Skeletal muscle tissue (tissue), 4 donors: ENCODE measurements around the gene EDC4. TPM values are rescaled to one million over a fixed set of nuclear protein-coding genes. Genes with fewer than 3 reads are reported as not detected.
"Not testable (repeated sequence)": the region's sequence is repeated elsewhere in the genome, so short reads cannot be mapped to it uniquely, and the experiment has no call there.

ENCODE experiments used
- H3K27ac ChIP-seq: one replicate; pipeline ENCODE4 v1.7.0; 2013; ENCODE audit warnings: mild to moderate bottlenecking, low read depth, low read length, inconsistent platforms
- H3K27me3 ChIP-seq, 3 donors: one replicate each; pipeline ENCODE4 v1.7.0; 2013; ENCODE audit warnings: low read length in 3 of 3; ENCODE audit not compliant: control insufficient read depth in 3 of 3, insufficient read depth in 3 of 3
- H3K36me3 ChIP-seq, 3 donors: one replicate each; pipeline ENCODE4 v1.7.0; 2013; ENCODE audit warnings: low read length in 3 of 3; ENCODE audit not compliant: control insufficient read depth in 3 of 3, insufficient read depth in 3 of 3
- H3K4me1 ChIP-seq, 3 donors: one replicate each; pipeline ENCODE4 v1.7.0; 2013; ENCODE audit warnings: low read length in 3 of 3, mild to moderate bottlenecking in 3 of 3; ENCODE audit not compliant: control insufficient read depth in 3 of 3, insufficient read depth in 3 of 3
- H3K4me3 ChIP-seq, 3 donors: one replicate each; pipeline ENCODE4 v1.7.0; 2013; ENCODE audit warnings: low read length in 3 of 3
- H3K9ac ChIP-seq, 3 donors: one replicate each; pipeline ENCODE4 v1.7.0; 2013; ENCODE audit warnings: low read length in 3 of 3, mild to moderate bottlenecking in 3 of 3, moderate library complexity in 2 of 3, low read depth in 1 of 3
- H3K9me3 ChIP-seq, 3 donors: one replicate each; pipeline ENCODE4 v1.7.0; 2013; ENCODE audit warnings: low read length in 3 of 3; ENCODE audit not compliant: control insufficient read depth in 3 of 3
- total RNA-seq: library from RNA; depleted of rRNA; stranded (reverse); fragments of >200 nt; gene quantifications from one replicate; pipeline ENCODE4 v1.2.3, GENCODE V29; 2014
- donor health status: Osteomylitis.

EDC4 gene
- 66.3 TPM for total RNA-seq

GRCh38 chr16:67872631-67873434 is at the start of gene EDC4:
Gene EDC4 (plus strand): TSS chr16:67873052. CDS start chr16:67873262, 210 bp downstream.
- H3K9ac ChIP-seq, result peak within 1 kb of the TSS; percentile 95 to 97 (median 96)
- H3K4me1 ChIP-seq, result peaks cover 34 to 45% (median 35%) of the 10 kb centered on the region in 3 donors
- H3K4me3 ChIP-seq, result peak within 1 kb of the TSS; percentile 88 to 93 (median 90)
- peaks cover 49 to 55% (median 51%) of the 10 kb centered on the region in 3 donors for H3K36me3 ChIP-seq
- no peaks in the 10 kb centered on the region for H3K9me3 ChIP-seq
- H3K27ac ChIP-seq, result peak within 1 kb of the TSS; percentile 73
- H3K27me3 ChIP-seq, result no peaks in the 10 kb centered on the region

- Histone ChIP-seq H3K4me3 (no peak overlapping the region), H3K36me3 (peaks cover 19 to 35% (median 29%) of the 10 kb centered on the region in 3 donors), H3K4me1 (no peaks in the 10 kb centered on the region), H3K9me3 (no peaks in the 10 kb centered on the region), H3K27ac (no peak overlapping the region), H3K27me3 (no peaks in the 10 kb centered on the region), H3K9ac (no peak overlapping the region)
Measured at GRCh38 chr16:67825119-67825518, 47.7 kb upstream of the EDC4 start.

- H3K9ac ChIP-seq, result no peak overlapping the region
- H3K36me3 ChIP-seq, result peaks cover 26 to 42% (median 37%) of the 10 kb centered on the region in 3 donors
- no peaks in the 10 kb centered on the region for H3K9me3 ChIP-seq
- no peaks in the 10 kb centered on the region for H3K4me1 ChIP-seq
- H3K27ac ChIP-seq, result no peak overlapping the region
- H3K4me3 ChIP-seq, result no peak overlapping the region
- no peaks in the 10 kb centered on the region for H3K27me3 ChIP-seq
Measured at GRCh38 chr16:67825906-67826305, 46.9 kb upstream of the EDC4 start.

GRCh38 chr16:67828651-67829050 is 44.2 kb upstream of the EDC4 start:
- Histone ChIP-seq H3K36me3 (peaks cover 40 to 55% (median 46%) of the 10 kb centered on the region in 3 donors), H3K4me1 (peaks cover 8 to 11% (median 9%) of the 10 kb centered on the region in 3 donors)

GRCh38 chr16:67833030-67833414 is 39.8 kb upstream of the EDC4 start:
- Histone ChIP-seq H3K27me3 (no peaks in the 10 kb centered on the region), H3K9me3 (no peaks in the 10 kb centered on the region), H3K27ac (peak overlapping the region; percentile 70), H3K36me3 (peaks cover 35 to 39% (median 38%) of the 10 kb centered on the region in 3 donors), H3K4me3 (peak overlapping the region; percentile 71 to 93 (median 88)), H3K9ac (peak overlapping the region; percentile 90), H3K4me1 (peaks cover 13 to 17% (median 14%) of the 10 kb centered on the region in 3 donors)

More at GRCh38 chr16:67828651-67829050, 44.2 kb upstream of the EDC4 start:
- H3K9ac ChIP-seq, result no peak overlapping the region
- H3K9me3 ChIP-seq, result no peaks in the 10 kb centered on the region
- no peak overlapping the region for H3K4me3 ChIP-seq
- no peaks in the 10 kb centered on the region for H3K27me3 ChIP-seq
- H3K27ac ChIP-seq, result no peak overlapping the region

GRCh38 chr16:67833415-67834241 is 39.2 kb upstream of the EDC4 start:
- H3K9me3 ChIP-seq, result no peaks in the 10 kb centered on the region
- H3K4me3 ChIP-seq, result peak overlapping the region; percentile 71 to 93 (median 88)
- peak overlapping the region; percentile 70 for H3K27ac ChIP-seq

GRCh38 chr16:67834242-67834614 is 38.6 kb upstream of the EDC4 start:
- Histone ChIP-seq H3K4me1 (peaks cover 13 to 17% (median 14%) of the 10 kb centered on the region in 3 donors), H3K9ac (peak overlapping the region; percentile 90), H3K36me3 (peaks cover 26 to 29% (median 28%) of the 10 kb centered on the region in 3 donors), H3K9me3 (no peaks in the 10 kb centered on the region), H3K4me3 (peak overlapping the region; percentile 71 to 93 (median 88)), H3K27me3 (no peaks in the 10 kb centered on the region), H3K27ac (peak overlapping the region; percentile 70)

More at GRCh38 chr16:67833415-67834241, 39.2 kb upstream of the EDC4 start:
- H3K36me3 ChIP-seq, result peaks cover 30 to 34% (median 32%) of the 10 kb centered on the region in 3 donors
- H3K27me3 ChIP-seq, result no peaks in the 10 kb centered on the region
- peaks cover 13 to 17% (median 14%) of the 10 kb centered on the region in 3 donors for H3K4me1 ChIP-seq
- H3K9ac ChIP-seq, result peak overlapping the region; percentile 90

GRCh38 chr16:67837190-67837589 is 35.7 kb upstream of the EDC4 start:
- peaks cover 17 to 23% (median 20%) of the 10 kb centered on the region in 3 donors for H3K4me1 ChIP-seq
- H3K9ac ChIP-seq, H3K36me3 ChIP-seq, H3K9me3 ChIP-seq, H3K27ac ChIP-seq, H3K4me3 ChIP-seq, H3K27me3 ChIP-seq: not testable (repeated sequence)

GRCh38 chr16:67837811-67838210 is 35.0 kb upstream of the EDC4 start:
- Histone ChIP-seq H3K27me3 (no peaks in the 10 kb centered on the region), H3K4me3 (no peak overlapping the region), H3K9me3 (no peaks in the 10 kb centered on the region)

More at GRCh38 chr16:67837811-67838210, 35.0 kb upstream of the EDC4 start:
- Histone ChIP-seq H3K27ac (no peak overlapping the region), H3K4me1 (peaks cover 16 to 22% (median 18%) of the 10 kb centered on the region in 3 donors), H3K36me3 (no peaks in the 10 kb centered on the region), H3K9ac (no peak overlapping the region)
